H1 (cell line): ENCODE measurements around the gene FKBP5.

ENCODE experiments used
- EP300 ChIP-seq, 2 experiments: IDR thresholded peaks; 1 replicate in 1 of 2; 2 replicates in 1 of 2; pipeline ENCODE4 v1.6.1; 2011 to 2012; ENCODE audit warnings: low read depth in 2 of 2, low read length in 2 of 2, mild to moderate bottlenecking in 2 of 2, borderline replicate concordance in 1 of 2, inconsistent platforms in 1 of 2, moderate library complexity in 1 of 2
- GABPA ChIP-seq: IDR thresholded peaks from 2 replicates; pipeline ENCODE4 v1.6.1; 2011; ENCODE audit warnings: mild to moderate bottlenecking, low read length, moderate library complexity, borderline replicate concordance; ENCODE audit not compliant: insufficient read depth
- HDAC2 ChIP-seq, 2 experiments: fragments of 300-600 bp in 1 of 2; sonication (generic) in 1 of 2; IDR thresholded peaks; 2 replicates each; pipeline ENCODE4 v1.6.1; 2011 to 2012; ENCODE audit warnings: low read depth in 2 of 2, low read length in 2 of 2, mild to moderate bottlenecking in 2 of 2, moderate library complexity in 2 of 2, borderline replicate concordance in 1 of 2, inconsistent platforms in 1 of 2
- MAFK ChIP-seq: IDR thresholded peaks from 2 replicates; pipeline ENCODE4 v1.6.1; 2012; ENCODE audit warnings: low read depth, mild to moderate bottlenecking, improper control_type of control experiment, low read length
- POU5F1 ChIP-seq: IDR thresholded peaks from 2 replicates; pipeline ENCODE4 v1.6.1; 2011; ENCODE audit warnings: low read depth, mild to moderate bottlenecking, low read length, moderate library complexity
- TAF1 ChIP-seq: IDR thresholded peaks from 2 replicates; pipeline ENCODE4 v1.6.1; 2011; ENCODE audit warnings: mild to moderate bottlenecking, low read depth, low read length
- ZNF274 ChIP-seq: IDR thresholded peaks from 2 replicates; pipeline ENCODE4 v1.7.0; 2012; ENCODE audit warnings: low read length, borderline replicate concordance; ENCODE audit errors: extremely low read depth
- TF ChIP-seq, protein P1 (sequence below): IDR thresholded peaks from 2 replicates; pipeline ENCODE4 v1.6.1; 2011; ENCODE audit warnings: low read length, improper control_type of control experiment

GRCh38 chr6:35613762-35614161 is 75.0 kb downstream of the FKBP5 start:
- TF ChIP-seq TAF1 (no peak), POU5F1 (no peak), ZNF274 (no peak), EP300 (IDR thresholded peaks at IDR 0.05; ENCODE audit: borderline replicate concordance in 1 of 2, low read depth in 2 of 2, low read length in 2 of 2) (no peak), MAFK (no peak), GABPA (no peak), HDAC2 (IDR thresholded peaks at IDR 0.05; ENCODE audit: borderline replicate concordance in 1 of 2, low read depth in 2 of 2, low read length in 2 of 2) (no peak)
- TF ChIP-seq, protein P1, sequence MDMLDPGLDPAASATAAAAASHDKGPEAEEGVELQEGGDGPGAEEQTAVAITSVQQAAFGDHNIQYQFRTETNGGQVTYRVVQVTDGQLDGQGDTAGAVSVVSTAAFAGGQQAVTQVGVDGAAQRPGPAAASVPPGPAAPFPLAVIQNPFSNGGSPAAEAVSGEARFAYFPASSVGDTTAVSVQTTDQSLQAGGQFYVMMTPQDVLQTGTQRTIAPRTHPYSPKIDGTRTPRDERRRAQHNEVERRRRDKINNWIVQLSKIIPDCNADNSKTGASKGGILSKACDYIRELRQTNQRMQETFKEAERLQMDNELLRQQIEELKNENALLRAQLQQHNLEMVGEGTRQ: no peak
